Measurements from ENCODE around the gene DUSP18.
"Not testable (repeated sequence)": the region's sequence is repeated elsewhere in the genome, so short reads cannot be mapped to it uniquely, and the experiment has no call there.

The DUSP18 gene

GRCh38 chr22:30636226-30637077 is 31.2 kb downstream of the DUSP18 start:
- DNase-seq = no peak

- peak; percentile 94 for DNase-seq
Measured at GRCh38 chr22:30635273-30636225, 32.1 kb downstream of the DUSP18 start, which contains the start of gene SLC35E4. SLC35E4 (plus strand) TSS chr22:30635781; CDS start chr22:30636451, 670 bp downstream.

GRCh38 chr22:30634471-30635233 is 33.0 kb downstream of the DUSP18 start:
- DNase-seq = peak; percentile 86

GRCh38 chr22:30631469-30631868 is 36.2 kb downstream of the DUSP18 start:
- DNase-seq = not testable (repeated sequence)

- DNase-seq = no peak
Measured at GRCh38 chr22:30628491-30628890, 39.2 kb downstream of the DUSP18 start.

GRCh38 chr22:30627471-30627870 is 40.2 kb downstream of the DUSP18 start:
- DNase-seq = no peak

GRCh38 chr22:30626413-30626812 is 41.3 kb downstream of the DUSP18 start:
- DNase-seq = no peak

GRCh38 chr22:30619909-30620308 is 47.8 kb downstream of the DUSP18 start:
- DNase-seq = not testable (repeated sequence)

- DNase-seq = no peak
Measured at GRCh38 chr22:30617819-30618218, 49.9 kb downstream of the DUSP18 start.

- no peak for DNase-seq
Measured at GRCh38 chr22:30615543-30615954, 52.1 kb downstream of the DUSP18 start.

- no peak for DNase-seq
Measured at GRCh38 chr22:30614879-30615278, 52.8 kb downstream of the DUSP18 start.

GRCh38 chr22:30614268-30614667 is 53.4 kb downstream of the DUSP18 start:
- no peak for DNase-seq

- DNase-seq = no peak
Measured at GRCh38 chr22:30612789-30613188, 54.9 kb downstream of the DUSP18 start.

Data from activated CD4-positive, alpha-beta T cell treated with anti-CD3 and anti-CD28 coated beads for 1 hour (primary cell).